HG03025 (cell line): ENCODE data around the gene TSPAN33.
A peak's percentile ranks its signal among the peaks of the same experiment; 100 is the strongest.

Experiments
- ATAC-seq: cut with Tn5 transposase; IDR thresholded peaks from one replicate; pipeline ENCODE4 v1.9.1; 2021; ENCODE audit warnings: mild to moderate bottlenecking, moderate library complexity; ENCODE audit not compliant: unreplicated experiment, low FRiP score

Gene TSPAN33

GRCh38 chr7:129134356-129134987, 10.0 kb upstream of the TSPAN33 start:
- no peak for ATAC-seq

DNA sequence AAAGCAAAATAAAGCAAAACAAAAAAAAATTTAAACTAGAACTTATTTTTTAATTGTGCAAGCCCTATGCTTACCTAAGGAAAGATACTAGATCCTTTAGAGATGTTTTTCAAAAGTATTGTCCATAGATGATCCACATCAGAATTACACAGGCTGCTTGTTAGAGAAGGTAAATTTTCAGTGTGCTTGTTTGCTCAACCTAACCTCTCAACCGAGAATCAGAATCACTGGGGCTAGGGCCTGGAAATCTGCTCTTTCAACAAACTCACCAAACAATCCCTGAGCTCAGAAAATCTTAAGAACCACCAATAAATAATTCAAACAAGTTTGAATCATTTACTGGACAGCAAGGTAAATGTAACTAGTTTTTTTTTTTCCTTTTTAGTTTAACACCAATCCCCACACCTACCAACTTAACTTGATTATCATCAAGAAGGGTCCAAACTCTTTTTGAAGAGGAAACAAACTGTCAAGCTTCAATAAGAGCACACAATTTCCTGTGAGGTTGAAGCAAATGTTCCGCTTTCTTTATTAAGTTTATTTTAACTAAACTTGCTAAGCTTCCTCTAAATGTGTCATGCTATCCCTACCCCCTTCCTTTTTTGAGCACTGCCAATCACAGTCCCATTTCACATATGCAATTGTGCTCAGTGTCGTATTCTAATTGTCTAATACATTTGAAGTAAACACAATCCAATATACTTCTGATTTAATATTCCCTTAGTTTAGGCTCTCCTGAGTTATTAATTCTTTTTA, 7.4 kb upstream of the TSPAN33 start:
- no peak for ATAC-seq

GRCh38 chr7:129143724-129144094, 798 bp upstream of the TSPAN33 start:
- ATAC-seq = no peak

- peak; percentile 4 for ATAC-seq
These were observed 544 bp downstream of the TSPAN33 start for GRCh38 chr7:129144834-129145668.

DNA sequence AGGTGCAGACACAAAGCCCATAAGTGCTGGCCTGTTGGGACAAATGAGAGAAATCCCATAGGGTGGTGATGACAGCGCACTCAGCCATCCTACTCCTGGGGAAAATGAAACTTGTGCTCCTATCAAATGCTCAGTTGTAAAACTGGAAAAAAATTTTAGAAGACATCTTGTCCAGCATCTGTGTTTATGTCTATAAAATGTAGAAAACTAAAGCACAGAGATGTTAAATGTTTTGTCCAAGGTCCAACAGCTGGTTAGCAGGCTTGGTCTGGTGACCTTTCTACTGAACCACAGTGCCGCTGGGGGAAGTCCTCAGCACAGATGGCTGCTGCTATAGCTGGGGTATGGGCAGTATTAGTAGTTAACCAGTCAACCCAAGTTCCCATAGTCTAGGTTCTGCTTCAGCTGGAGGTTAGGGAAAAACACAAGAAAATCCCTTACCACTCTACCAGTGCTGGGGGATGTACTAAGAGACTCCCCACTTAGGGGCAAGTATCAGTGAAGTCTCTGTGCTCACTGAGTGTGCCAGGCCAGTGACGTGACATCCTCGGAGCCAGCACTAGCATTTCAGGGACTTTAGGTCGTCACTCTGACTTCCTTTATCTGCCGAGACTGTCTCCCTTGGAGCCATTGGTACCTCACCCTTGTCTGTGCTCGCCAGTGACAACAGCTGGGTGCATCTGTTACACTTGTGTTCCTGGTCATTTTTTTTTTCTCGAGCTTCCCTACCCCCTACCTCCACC, 1.9 kb downstream of the TSPAN33 start:
- no peak for ATAC-seq

DNA sequence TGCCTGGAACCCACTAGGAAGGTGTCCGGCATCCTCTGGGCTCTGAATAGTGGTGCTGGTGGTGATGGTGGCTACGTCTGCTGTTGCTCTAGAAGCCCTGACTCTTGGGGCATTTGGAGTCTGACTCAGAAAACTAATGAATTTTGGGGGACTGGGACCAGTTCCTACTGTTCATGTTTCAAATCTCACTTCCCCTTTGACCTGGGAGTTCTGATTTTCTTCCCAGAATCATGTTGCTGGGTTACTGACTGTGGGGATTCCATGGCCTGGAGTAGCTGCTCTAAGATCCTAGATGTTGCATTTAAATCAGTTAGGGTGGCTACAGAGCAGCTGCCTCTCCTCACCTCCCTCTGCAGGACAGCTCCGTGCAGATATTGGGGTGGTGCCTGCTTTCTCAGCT, 3.2 kb downstream of the TSPAN33 start:
- ATAC-seq = no peak

DNA sequence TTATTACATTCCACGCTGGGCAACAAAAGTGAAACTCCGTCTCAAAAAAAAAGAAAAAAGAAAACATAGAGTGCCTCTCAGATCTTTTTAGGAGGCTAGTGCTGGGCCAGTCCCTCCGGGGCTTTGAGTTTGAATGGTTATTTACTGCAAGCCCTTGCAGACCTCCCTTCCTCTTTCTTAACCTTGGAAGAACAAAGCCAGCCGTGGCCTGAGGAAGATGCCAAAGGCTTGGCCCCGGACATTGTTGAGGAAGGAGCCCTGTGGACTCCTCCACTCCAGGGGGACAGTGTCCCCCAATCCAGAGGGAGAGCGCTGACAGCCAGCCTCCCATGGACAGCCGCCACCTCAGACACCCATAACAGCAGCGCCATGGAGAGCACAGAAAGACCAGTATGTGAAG, 5.0 kb downstream of the TSPAN33 start:
- no peak for ATAC-seq

DNA sequence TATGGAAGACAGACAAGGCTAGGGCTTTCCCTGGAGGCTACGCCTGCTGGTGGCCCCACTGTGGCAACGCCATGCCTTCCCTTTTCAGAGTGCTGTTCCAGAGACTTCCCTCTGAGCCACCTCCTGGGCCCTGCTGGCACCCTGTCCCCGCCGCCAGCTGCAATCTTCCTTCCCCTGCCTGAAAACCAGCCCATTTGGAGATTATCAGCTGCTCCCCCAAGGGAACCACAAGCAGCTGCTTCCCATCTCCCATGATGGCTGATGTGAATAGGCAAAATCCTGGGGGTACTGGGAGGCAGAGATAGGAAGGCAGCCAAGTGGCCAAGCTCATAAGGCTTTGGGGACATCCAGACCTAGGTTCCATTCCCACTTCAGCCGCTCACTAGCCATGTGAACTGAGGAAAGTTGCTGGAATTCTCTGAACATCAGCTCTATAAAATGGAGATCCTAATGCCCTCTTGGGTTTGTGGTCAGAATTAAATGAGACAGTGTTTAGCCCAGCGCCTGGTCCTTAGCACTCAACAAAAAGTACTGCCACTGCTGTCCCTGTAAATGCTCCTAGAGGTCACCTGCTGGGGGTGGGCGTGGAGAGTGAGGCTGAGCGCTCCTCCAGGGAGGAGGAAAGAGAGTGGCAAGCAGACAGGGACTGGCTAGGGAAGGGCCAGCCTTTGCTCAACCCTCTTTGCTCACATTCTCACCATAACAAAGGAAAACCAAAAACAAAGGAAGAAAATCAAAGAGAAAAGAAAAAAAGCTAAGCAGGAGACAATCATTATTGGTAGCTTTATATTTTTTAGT, 5.9 kb downstream of the TSPAN33 start:
- ATAC-seq = no peak

- ATAC-seq = no peak
These were observed 13.1 kb downstream of the TSPAN33 start for GRCh38 chr7:129157651-129158050.

- no peak for ATAC-seq
These were observed 15.0 kb downstream of the TSPAN33 start for GRCh38 chr7:129159539-129159938.

- ATAC-seq = no peak
These were observed 15.8 kb downstream of the TSPAN33 start for GRCh38 chr7:129160161-129160905.

GRCh38 chr7:129161524-129162225, 17.2 kb downstream of the TSPAN33 start:
- no peak for ATAC-seq

DNA sequence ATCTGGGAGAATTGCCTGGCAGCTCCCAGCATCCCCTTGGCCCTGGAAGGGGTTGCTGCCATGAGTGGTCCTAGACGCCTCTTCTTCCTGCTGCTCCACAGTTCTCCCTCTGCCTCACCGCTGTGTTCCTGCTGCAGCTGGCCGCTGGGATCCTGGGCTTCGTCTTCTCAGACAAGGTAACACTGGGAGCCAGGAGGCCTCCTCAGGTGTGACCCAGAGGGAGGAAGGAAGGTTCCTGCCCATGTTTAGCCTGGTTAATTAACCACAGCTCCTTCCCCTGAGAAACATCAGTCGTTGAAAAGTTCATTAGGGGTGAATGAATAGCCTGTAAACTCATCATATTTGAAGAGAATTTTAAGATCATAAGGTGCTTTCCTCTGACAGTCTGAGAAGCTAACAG, 18.2 kb downstream of the TSPAN33 start:
- no peak for ATAC-seq

GRCh38 chr7:129163875-129164544, 19.5 kb downstream of the TSPAN33 start:
- no peak for ATAC-seq

DNA sequence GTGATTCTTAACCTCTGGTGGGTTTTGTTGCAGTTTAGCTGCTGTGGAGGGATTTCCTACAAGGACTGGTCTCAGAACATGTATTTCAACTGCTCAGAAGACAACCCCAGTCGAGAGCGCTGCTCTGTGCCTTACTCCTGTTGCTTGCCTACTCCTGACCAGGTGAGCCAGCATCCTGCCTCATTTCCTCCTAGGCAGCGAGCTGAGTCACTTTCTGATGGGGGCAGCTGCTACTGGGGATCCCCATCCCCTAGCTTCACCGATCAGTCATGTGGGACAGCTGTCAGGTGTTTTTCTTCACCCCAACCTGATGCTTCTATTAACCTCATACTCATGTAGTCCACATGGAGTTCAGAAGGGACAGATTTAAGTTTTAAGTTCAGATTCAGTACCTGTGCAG, 22.2 kb downstream of the TSPAN33 start:
- ATAC-seq = no peak

DNA sequence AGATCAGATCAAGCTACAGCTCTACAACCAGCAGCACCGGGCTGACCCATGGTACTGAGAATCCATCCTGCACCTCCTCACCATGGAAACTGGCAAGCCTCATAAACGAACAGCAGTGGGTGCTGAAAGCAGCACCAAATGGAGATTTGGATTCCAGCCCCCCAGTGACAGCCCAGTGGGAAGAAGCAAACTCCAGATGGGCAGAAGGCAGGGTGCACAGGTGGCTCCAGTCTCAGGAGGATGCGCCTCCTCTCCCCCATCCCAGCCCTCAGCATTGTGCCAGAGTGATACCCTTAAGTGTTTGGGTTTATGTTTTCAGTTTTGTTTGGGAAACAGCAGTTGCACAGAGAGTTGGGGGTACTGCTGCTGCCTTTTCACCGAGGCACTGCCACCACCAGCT, 23.3 kb downstream of the TSPAN33 start:
- no peak for ATAC-seq

DNA sequence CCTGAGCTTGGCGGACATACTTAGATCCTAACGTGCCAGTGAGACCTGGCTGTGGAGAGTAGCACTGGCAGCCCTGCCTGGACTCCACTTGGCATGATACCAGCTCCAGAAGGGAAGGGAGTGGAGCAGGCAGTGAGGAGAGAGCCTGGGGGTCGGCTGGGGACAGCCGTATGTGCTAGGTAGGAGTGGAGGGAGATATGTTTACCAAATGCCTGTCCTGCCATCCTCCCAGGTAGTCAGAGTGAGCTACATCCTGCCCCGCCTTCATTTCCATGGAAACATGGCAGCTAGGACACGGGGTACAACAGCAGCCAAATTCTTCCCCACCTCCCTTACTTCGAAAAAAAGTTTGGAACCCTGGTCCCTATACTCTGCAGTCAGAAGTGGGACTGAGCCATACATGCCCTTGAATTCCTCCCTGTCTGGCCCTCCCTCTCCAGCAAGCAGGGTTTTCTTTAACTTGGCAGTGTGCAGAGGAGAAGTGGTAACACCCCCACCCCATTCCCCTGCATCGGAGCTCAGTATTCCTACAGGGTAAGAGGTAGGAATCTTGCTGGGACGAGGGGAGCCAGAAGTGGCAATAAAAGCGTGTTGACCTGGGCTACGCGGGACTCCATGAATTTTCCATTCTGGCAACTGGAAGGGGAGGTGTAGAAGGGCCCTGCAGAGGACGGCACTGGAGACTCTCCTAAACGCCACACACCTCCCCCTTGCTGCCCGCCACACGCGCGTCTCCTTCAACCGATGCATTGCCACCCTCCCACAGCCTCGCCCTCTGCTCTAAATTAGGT, 23.9 kb downstream of the TSPAN33 start:
- no peak for ATAC-seq
